Common myeloid progenitor, CD34-positive (primary cell): ENCODE data around the gene LSS.
"Not testable (repeated sequence)": the region's sequence is repeated elsewhere in the genome, so short reads cannot be mapped to it uniquely, and the experiment has no call there.

Experiments
- CTCF ChIA-PET: fragments of 350-600 bp; sonication (Branson Sonifier 250); formaldehyde crosslinking; loops from one replicate; lab custom pipeline; 2021; ENCODE audit warnings: antibody characterized with exemption; lab: Charles Lee
- POLR2A ChIA-PET: fragments of 350-600 bp; sonication (Branson Sonifier 250); formaldehyde crosslinking; loops from one replicate; lab custom pipeline; 2021; ENCODE audit warnings: antibody characterized with exemption; lab: Charles Lee
- DNase-seq, 3 donors: peaks; one replicate each; pipeline versions ENCODE4 v3.0.0 to v3.0.0-alpha.2; 2013
- H3K27ac ChIP-seq, 2 experiments: 1 replicate in 1 of 2; 2 replicates in 1 of 2; pipeline ENCODE4 v1.7.0; 2013; ENCODE audit warnings: inconsistent platforms in 2 of 2, low read length in 2 of 2, mild to moderate bottlenecking in 2 of 2, low read depth in 1 of 2, moderate library complexity in 1 of 2; ENCODE audit not compliant: severe bottlenecking in 2 of 2, insufficient read depth in 1 of 2, poor library complexity in 1 of 2
- H3K27me3 ChIP-seq, 5 experiments: replicated peaks in 2 of 5; 1 replicate in 3 of 5; 2 replicates in 2 of 5; pipeline versions ENCODE4 v1.6.1 to v1.7.0; 2013; ENCODE audit warnings: low read length in 4 of 5, mild to moderate bottlenecking in 2 of 5, moderate library complexity in 2 of 5, inconsistent platforms in 1 of 5; ENCODE audit not compliant: insufficient read depth in 5 of 5, control insufficient read depth in 4 of 5
- H3K36me3 ChIP-seq, 4 experiments: 1 replicate in 2 of 4; 2 replicates in 2 of 4; pipeline versions ENCODE4 v1.6.1 to v1.7.0; 2013; ENCODE audit warnings: low read length in 3 of 4, control low read depth in 1 of 4, mild to moderate bottlenecking in 1 of 4; ENCODE audit not compliant: control insufficient read depth in 4 of 4, insufficient read depth in 4 of 4
- H3K4me1 ChIP-seq, 4 experiments: 1 replicate in 3 of 4; 2 replicates in 1 of 4; pipeline versions ENCODE4 v1.6.1 to v1.7.1; 2013; ENCODE audit warnings: low read length in 3 of 4, mild to moderate bottlenecking in 3 of 4, control low read depth in 1 of 4, inconsistent platforms in 1 of 4, moderate library complexity in 1 of 4; ENCODE audit not compliant: control insufficient read depth in 4 of 4, insufficient read depth in 4 of 4; ENCODE audit errors: control extremely low read depth in 1 of 4
- H3K4me3 ChIP-seq, 7 experiments: 1 replicate in 4 of 7; 2 replicates in 3 of 7; pipeline versions ENCODE4 v1.5.1 to v1.7.0; 2013; ENCODE audit warnings: mild to moderate bottlenecking in 7 of 7, low read length in 6 of 7, moderate library complexity in 6 of 7, inconsistent platforms in 2 of 7, low read depth in 2 of 7, control low read depth in 1 of 7; ENCODE audit not compliant: insufficient read depth in 4 of 7, control insufficient read depth in 1 of 7; ENCODE audit errors: extremely low read depth in 1 of 7
- H3K9me3 ChIP-seq, 5 experiments: 1 replicate in 4 of 5; 2 replicates in 1 of 5; pipeline versions ENCODE4 v1.6.1 to v1.7.1; 2013; ENCODE audit warnings: low read length in 4 of 5, mild to moderate bottlenecking in 2 of 5, inconsistent platforms in 1 of 5, low read depth in 1 of 5, moderate library complexity in 1 of 5; ENCODE audit not compliant: control insufficient read depth in 4 of 5, insufficient read depth in 2 of 5; ENCODE audit errors: control extremely low read depth in 1 of 5
- WGBS: methylation state at CpG from one replicate; pipeline ENCODE4 v1.1.5; 2013; ENCODE audit not compliant: insufficient coverage; 5-methylcytosine and 5-hydroxymethylcytosine counted together

Gene LSS

GRCh38 chr21:46227811-46228344 is 696 bp downstream of the LSS start:
- Histone ChIP-seq H3K4me1 (peaks cover 0 to 35% (median 26%) of the 10 kb centered on the region in 4 experiments), H3K27me3 (no peaks in the 10 kb centered on the region), H3K4me3 (peak overlapping the region; percentile 58 to 94 (median 85)), H3K27ac (peak overlapping the region in 1 of 2 experiments; percentile 54), H3K36me3 (peaks cover 6 to 38% (median 11%) of the 10 kb centered on the region in 4 experiments), H3K9me3 (peaks cover 0 to 16% (median 0%) of the 10 kb centered on the region in 5 experiments)
- peak in 1 of 3 donors; percentile 7 for DNase-seq
- 1% methylated on average over 15 of the region's 20 CpGs for WGBS
- POLR2A ChIA-PET = interaction anchor here (0.6 to 0.8 kb wide), 2 partner anchors 10 to 57 kb away, joined by 3 to 4 read pairs; no protein-coding TSS in a partner anchor
- CTCF ChIA-PET = interaction anchor here (0.6 to 1.1 kb wide), 3 partner anchors 12 to 42 kb away, joined by 3 to 4 read pairs (median 4); no protein-coding TSS in a partner anchor

- peaks cover under 1 to 38% (median 11%) of the 10 kb centered on the region in 4 experiments for H3K36me3 ChIP-seq
- DNase-seq = no peak
- no peak overlapping the region for H3K27ac ChIP-seq
- 88% methylated on average over 3 of the region's 4 CpGs for WGBS
- peaks cover 0 to 10% (median 0%) of the 10 kb centered on the region in 5 experiments for H3K9me3 ChIP-seq
- CTCF ChIA-PET = interaction anchor here (0.6 to 1.1 kb wide), 4 partner anchors 11 to 83 kb away, joined by 3 to 4 read pairs (median 4); no protein-coding TSS in a partner anchor
- no peaks in the 10 kb centered on the region for H3K27me3 ChIP-seq
- H3K4me1 ChIP-seq = peaks cover 0 to 35% (median 26%) of the 10 kb centered on the region in 4 experiments
- POLR2A ChIA-PET = interaction anchor here (0.8 kb wide), 1 partner anchor 57 kb away, joined by 3 read pairs; no protein-coding TSS in a partner anchor
- peak overlapping the region in 5 of 7 experiments; percentile 80 to 94 (median 85) for H3K4me3 ChIP-seq
These were observed 1.5 kb downstream of the LSS start for GRCh38 chr21:46226920-46227599.

- peaks cover 0 to 5% (median 0%) of the 10 kb centered on the region in 5 experiments for H3K9me3 ChIP-seq
- peaks cover 0 to 38% (median 11%) of the 10 kb centered on the region in 4 experiments for H3K36me3 ChIP-seq
- WGBS = 92% methylated on average over 1 of the region's 1 CpG
- ChIA-PET CTCF (interaction anchor here (1.7 kb wide), 1 partner anchor 14 kb away, joined by 8 read pairs; no protein-coding TSS in a partner anchor), POLR2A (no interaction called here)
- no peak overlapping the region for H3K27ac ChIP-seq
- peak overlapping the region in 1 of 7 experiments; percentile 94 for H3K4me3 ChIP-seq
- H3K27me3 ChIP-seq = no peaks in the 10 kb centered on the region
- no peak for DNase-seq
- peaks cover 0 to 35% (median 26%) of the 10 kb centered on the region in 4 experiments for H3K4me1 ChIP-seq
These were observed 2.4 kb downstream of the LSS start for GRCh38 chr21:46226146-46226545.

- DNase-seq, POLR2A ChIA-PET, CTCF ChIA-PET, H3K27ac ChIP-seq, H3K4me3 ChIP-seq, H3K27me3 ChIP-seq, H3K9me3 ChIP-seq: not testable (repeated sequence)
- H3K36me3 ChIP-seq = peaks cover 0 to 47% (median 23%) of the 10 kb centered on the region in 4 experiments
- H3K4me1 ChIP-seq = peaks cover 0 to 24% (median 15%) of the 10 kb centered on the region in 4 experiments
- WGBS = 97% methylated on average over 14 of the region's 18 CpGs
These were observed 4.9 kb downstream of the LSS start for GRCh38 chr21:46223661-46224060.

GRCh38 chr21:46223217-46223616 is 5.4 kb downstream of the LSS start:
- H3K9me3 ChIP-seq = no peaks in the 10 kb centered on the region
- H3K4me3 ChIP-seq = no peak overlapping the region
- CTCF ChIA-PET = interaction anchor here (1.0 kb wide), 1 partner anchor 23 kb away, joined by 3 read pairs; no protein-coding TSS in a partner anchor
- WGBS = 100% methylated on average over 3 of the region's 7 CpGs
- DNase-seq = no peak
- no peak overlapping the region for H3K27ac ChIP-seq
- H3K4me1 ChIP-seq = peaks cover 0 to 22% (median 14%) of the 10 kb centered on the region in 4 experiments
- H3K27me3 ChIP-seq = no peaks in the 10 kb centered on the region
- H3K36me3 ChIP-seq = peaks cover 0 to 48% (median 23%) of the 10 kb centered on the region in 4 experiments
- POLR2A ChIA-PET = no interaction called here

GRCh38 chr21:46222436-46223116 is 6.0 kb downstream of the LSS start:
- Histone ChIP-seq H3K9me3 (no peaks in the 10 kb centered on the region), H3K27me3 (no peaks in the 10 kb centered on the region), H3K27ac (no peak overlapping the region), H3K36me3 (peaks cover 0 to 53% (median 23%) of the 10 kb centered on the region in 4 experiments), H3K4me3 (no peak overlapping the region), H3K4me1 (peaks cover 0 to 20% (median 8%) of the 10 kb centered on the region in 4 experiments)
- no peak for DNase-seq
- POLR2A ChIA-PET = no interaction called here
- WGBS = 97% methylated on average over 8 of the region's 11 CpGs
- CTCF ChIA-PET = interaction anchor here (0.7 to 1.0 kb wide), 2 partner anchors 24 to 1076 kb away, joined by 3 read pairs; no protein-coding TSS in a partner anchor
